WERI-Rb-1 (cell line): ENCODE results near the gene DEFB124.

Experiments
- DNase-seq: peaks from one replicate; pipeline ENCODE4 v3.0.0-alpha.2; 2020
- H3K27ac ChIP-seq: fragments of 250-450 bp; sonication (Bioruptor Pico); 2 replicates; pipeline ENCODE4 v1.5.1; 2020; ENCODE audit warnings: mild to moderate bottlenecking, moderate library complexity
- H3K27me3 ChIP-seq: fragments of 250-450 bp; sonication (Bioruptor Pico); 2 replicates; pipeline ENCODE4 v1.5.1; 2021; ENCODE audit warnings: mild to moderate bottlenecking, low read depth, moderate library complexity; ENCODE audit not compliant: insufficient read depth, severe bottlenecking
- H3K36me3 ChIP-seq: fragments of 250-450 bp; sonication (Bioruptor Pico); 2 replicates; pipeline ENCODE4 v1.5.1; 2020; ENCODE audit warnings: mild to moderate bottlenecking, moderate library complexity
- H3K4me3 ChIP-seq: 2 replicates; pipeline ENCODE4 v1.5.1; 2011; ENCODE audit warnings: low read depth, mild to moderate bottlenecking, control low read depth, low read length
- H3K9me3 ChIP-seq: fragments of 250-450 bp; sonication (Bioruptor Pico); 2 replicates; pipeline ENCODE4 v1.5.1; 2021; ENCODE audit warnings: mild to moderate bottlenecking, moderate library complexity; ENCODE audit not compliant: severe bottlenecking
- TF ChIP-seq, protein P1 (sequence below): IDR thresholded peaks from 2 replicates; pipeline ENCODE4 v1.5.1; 2011; ENCODE audit warnings: low read depth, mild to moderate bottlenecking, control low read depth, inconsistent platforms, low read length

The DEFB124 gene

DNA sequence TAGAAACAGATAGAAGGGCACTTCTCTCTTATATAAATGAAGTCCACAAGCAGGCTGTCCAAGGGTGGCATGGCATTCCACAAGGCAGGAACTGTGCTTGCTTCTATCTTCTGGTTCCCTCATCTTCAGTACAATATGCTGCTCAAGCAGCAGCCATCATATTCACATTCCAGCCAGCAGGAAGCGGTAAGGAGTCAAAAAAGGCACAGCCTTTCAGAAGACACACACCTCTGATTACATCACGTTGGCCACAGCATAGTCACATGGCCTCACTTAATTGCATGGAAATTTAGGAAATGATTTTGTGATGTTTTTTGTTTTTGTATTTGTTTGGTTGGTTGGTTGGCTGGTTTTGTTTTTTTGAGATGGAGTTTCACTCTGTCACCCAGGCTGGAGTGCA lies 19.2 kb upstream of the DEFB124 start:
- DNase-seq = peak; percentile 59
- TF ChIP-seq, protein P1, sequence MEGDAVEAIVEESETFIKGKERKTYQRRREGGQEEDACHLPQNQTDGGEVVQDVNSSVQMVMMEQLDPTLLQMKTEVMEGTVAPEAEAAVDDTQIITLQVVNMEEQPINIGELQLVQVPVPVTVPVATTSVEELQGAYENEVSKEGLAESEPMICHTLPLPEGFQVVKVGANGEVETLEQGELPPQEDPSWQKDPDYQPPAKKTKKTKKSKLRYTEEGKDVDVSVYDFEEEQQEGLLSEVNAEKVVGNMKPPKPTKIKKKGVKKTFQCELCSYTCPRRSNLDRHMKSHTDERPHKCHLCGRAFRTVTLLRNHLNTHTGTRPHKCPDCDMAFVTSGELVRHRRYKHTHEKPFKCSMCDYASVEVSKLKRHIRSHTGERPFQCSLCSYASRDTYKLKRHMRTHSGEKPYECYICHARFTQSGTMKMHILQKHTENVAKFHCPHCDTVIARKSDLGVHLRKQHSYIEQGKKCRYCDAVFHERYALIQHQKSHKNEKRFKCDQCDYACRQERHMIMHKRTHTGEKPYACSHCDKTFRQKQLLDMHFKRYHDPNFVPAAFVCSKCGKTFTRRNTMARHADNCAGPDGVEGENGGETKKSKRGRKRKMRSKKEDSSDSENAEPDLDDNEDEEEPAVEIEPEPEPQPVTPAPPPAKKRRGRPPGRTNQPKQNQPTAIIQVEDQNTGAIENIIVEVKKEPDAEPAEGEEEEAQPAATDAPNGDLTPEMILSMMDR = peak; percentile 58
- no peaks in the 10 kb centered on the region for H3K27me3 ChIP-seq
- H3K9me3 ChIP-seq = no peaks in the 10 kb centered on the region
- no peak overlapping the region for H3K4me3 ChIP-seq
- H3K27ac ChIP-seq = no peak overlapping the region
- no peaks in the 10 kb centered on the region for H3K36me3 ChIP-seq

DNA sequence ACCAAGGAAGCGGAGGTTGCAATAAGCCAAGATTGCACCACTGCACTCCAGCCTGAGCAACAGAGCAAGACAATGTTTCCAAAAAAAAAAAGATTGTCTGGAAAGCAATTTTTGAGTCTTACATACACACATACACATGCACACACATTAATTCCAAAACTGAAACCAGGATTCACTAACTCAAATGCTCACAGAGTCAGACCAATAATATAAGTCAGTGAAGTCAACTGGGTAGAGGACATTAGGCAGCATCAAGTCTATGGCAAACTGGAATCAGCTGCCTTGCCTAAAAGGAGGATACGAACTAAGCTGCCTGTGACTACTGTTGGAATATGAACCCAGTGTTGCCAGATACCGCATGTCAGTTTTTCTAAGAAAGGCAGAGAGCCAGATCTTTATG lies 15.8 kb upstream of the DEFB124 start:
- H3K4me3 ChIP-seq = no peak overlapping the region
- H3K27me3 ChIP-seq = no peaks in the 10 kb centered on the region
- TF ChIP-seq, protein P1 = no peak
- no peak overlapping the region for H3K27ac ChIP-seq
- no peak for DNase-seq
- H3K36me3 ChIP-seq = no peaks in the 10 kb centered on the region
- H3K9me3 ChIP-seq = no peaks in the 10 kb centered on the region

DNA sequence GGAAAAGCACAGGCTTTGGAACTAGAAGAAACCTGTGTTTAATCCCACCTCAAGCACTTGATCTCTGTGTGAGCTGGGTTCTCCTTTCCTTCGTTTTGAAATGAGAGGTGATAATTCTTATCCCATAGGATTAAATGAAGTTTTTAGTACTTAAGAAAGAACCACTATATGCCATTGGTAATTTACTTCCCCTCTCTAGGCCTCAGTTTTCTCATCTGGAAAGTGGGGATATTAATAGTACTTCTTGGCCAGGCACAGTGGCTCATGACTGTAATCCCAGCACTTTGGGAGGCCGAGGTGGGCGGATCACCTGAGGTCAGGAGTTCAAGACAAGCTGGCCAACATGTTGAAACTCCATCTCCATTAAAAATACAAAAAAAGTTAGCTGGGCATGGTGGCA lies 14.2 kb upstream of the DEFB124 start:
- DNase-seq = no peak
- H3K27me3 ChIP-seq = no peaks in the 10 kb centered on the region
- TF ChIP-seq, protein P1 = no peak

DNA sequence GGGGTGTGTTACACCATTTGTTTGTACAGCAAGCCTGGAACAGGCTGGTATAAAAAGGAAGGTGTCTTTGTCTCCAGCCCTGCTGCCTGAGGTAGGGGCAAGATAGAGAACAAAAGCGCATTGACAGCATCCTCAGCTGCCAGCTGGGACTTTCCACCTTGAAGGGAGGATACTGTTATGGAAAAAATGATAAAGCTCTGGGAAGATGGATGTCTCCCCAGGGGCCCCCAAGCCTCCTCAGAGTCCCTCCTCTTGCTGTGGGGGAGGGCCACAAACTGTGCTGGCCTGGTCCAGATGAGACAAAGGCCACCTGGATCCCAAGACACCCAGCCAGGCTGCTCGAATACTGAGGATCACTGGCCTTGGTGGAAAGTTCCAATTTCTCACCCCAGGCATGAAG lies 13.2 kb upstream of the DEFB124 start:
- H3K27me3 ChIP-seq = no peaks in the 10 kb centered on the region
- no peak overlapping the region for H3K4me3 ChIP-seq
- H3K36me3 ChIP-seq = no peaks in the 10 kb centered on the region
- H3K27ac ChIP-seq = no peak overlapping the region
- no peak for DNase-seq
- H3K9me3 ChIP-seq = no peaks in the 10 kb centered on the region
- TF ChIP-seq, protein P1 = no peak

More for the DNA sequence above, 14.2 kb upstream of the DEFB124 start:
- Histone ChIP-seq H3K27ac (no peak overlapping the region), H3K9me3 (no peaks in the 10 kb centered on the region), H3K36me3 (no peaks in the 10 kb centered on the region), H3K4me3 (no peak overlapping the region)

DNA sequence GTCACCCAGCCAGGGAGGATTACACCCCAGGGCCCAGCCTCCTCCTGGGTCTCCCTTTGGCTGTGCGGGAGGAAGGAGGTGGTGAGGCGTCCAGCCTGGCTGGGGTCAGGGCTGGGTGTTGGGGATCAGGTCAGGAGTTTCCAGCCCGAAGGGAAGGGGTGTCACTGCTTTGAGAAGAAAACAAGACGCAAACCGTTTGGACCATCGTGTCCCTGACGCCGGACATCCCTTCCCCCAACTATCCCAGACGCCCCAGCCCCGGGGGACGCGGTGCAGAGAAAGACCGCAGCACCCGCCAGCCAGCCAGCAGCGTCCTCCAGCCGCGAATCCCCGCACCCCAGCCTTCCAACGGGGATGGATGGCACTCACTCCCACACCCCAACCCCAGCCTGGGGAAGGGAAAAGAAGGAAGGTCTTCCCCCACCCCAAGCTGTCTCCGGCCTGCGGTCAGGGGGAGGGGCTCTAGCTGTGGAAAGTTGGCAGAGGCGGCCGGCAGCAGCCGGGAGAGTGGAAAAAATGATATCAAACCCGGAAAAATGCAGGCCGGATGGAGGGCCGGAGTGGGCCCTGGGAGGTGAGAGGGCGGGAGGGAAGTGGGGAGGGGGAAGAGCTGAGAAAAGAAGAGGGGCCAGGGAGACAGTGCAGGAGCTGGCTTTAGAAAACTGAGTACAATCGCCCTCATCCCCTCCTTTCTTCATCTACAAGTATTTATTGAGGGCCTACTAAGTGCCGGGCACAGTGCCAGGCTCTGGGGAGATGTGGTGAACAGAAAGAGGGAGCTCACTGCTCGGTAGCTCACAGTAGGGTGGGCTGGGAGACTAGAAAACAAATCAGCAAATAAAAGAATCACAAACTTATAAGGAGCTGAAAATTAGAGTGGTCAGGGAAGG lies 10.8 kb upstream of the DEFB124 start:
- TF ChIP-seq, protein P1 = no peak
- Histone ChIP-seq H3K27me3 (no peaks in the 10 kb centered on the region), H3K27ac (no peak overlapping the region), H3K9me3 (no peaks in the 10 kb centered on the region), H3K4me3 (no peak overlapping the region), H3K36me3 (no peaks in the 10 kb centered on the region)
- no peak for DNase-seq
